Measurements from ENCODE around the gene CKM. TPM values are rescaled to one million over a fixed set of nuclear protein-coding genes. Genes with fewer than 3 reads are reported as not detected.

Gene CKM
- not detected in 2 replicates for total RNA-seq

DNA sequence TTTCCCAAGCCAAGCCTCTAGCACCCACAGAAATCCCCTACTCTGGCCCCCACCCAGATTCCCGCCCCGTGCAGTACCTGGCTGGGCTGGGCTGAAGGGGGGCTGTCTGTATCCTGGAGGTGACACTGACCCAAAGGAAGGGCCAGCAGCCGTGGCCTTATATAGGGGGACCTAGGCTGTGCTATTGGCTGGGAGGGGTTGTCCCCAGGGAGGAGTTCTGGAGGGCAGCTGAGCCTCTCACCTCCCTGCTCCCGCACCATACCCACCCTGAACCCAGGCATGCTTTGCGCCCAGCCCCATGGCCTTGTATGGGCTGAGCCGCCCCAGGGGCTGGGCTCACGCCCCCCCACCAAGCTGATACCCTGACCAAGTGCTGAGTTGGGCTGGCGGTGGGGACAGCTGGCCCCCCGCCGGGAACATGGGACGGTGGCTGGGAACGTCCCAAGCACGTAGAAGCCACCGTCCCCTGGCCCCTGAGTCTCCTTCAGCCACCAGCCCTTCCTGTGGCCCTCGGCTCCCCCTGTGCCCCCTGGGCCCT is at the start of gene CKM:
TSS of gene CKM (minus strand) at position 132 of the 538 bp plus-strand sequence. CDS start 3,162 bp downstream, outside the sequence.

DNA sequence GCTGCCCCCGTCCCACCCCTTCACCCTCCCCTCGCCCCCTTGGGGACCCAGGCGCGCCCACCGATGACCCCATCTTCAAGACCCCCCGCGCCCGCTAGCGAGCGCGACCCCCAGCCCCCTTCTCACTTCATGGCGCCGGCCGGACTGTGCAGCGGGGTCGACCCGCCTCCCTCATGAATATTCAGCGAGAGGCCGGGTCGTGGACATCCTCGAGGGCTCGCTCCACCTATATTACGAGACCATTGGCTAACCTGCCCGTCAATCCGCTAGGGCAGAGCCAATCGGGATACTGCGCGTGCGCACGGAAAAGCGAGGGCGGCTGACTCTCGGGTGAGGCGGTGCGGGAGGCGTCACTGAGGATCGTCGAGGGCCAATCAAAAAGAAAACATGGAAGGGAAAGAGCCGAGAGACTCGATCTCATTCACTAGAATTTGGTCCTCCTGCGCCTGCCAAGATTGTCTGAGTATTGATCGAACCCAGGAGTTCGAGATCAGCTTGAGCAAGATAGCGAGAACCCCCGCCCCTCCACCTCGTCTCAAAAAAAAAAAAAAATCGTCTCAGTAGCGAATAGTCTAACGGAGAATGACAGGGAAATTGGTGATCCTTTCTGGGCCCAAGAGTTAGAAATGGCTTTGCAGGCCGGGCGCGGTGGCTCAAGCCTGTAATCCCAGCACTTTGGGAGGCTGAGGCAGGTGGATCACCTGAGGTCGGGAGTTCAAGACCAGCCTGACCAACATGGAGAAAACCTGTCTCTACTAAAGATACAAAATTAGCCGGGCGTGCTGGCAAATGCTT is 47.9 kb upstream of the CKM start, which contains the start of gene ERCC2:
TSS of gene ERCC2 (minus strand) at position 164 of the 795 bp plus-strand sequence. CDS start at position 131, 33 bp downstream.

DNA sequence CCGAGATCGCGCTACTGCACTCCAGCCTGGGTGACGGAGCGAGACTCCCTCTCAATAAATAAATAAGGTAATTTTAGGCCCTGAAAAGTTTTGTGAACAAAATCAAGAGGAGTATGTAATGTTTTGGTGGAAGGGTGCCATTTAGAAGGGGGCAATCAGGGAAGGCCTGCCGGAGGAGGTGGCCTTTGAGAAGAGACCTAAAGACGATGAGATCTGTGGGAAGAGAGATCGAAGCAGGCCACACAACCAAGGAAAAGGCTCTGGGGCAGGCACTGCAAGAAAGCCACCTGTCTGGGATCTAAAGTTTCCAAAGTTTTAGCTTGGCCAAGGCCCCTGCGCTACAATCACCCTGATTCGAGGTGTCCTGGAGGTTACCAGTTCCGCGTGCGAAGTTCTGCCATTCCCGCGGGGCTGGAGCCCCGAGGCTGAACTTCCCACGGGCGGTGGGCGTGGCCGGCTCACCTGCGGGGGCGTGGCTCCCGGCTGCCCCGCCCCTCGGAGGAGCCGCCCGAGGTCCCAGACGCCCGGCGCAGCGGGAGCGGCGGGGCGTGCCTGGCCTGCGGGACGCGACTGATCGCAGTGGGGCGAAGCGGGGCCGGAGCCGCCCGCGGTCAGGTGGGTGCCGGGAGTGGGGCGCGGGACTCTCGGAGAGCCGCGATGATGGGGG is 17.7 kb upstream of the CKM start, which contains the start of gene KLC3:
TSS of gene KLC3 (plus strand) at position 519 of the 667 bp plus-strand sequence. CDS start 4,792 bp downstream, outside the sequence.

Other genes starting within 250 kb of the CKM start
- 0.98 and 4.7 TPM in 2 replicates for gene ZNF296, start 246.4 kb downstream of the CKM start, total RNA-seq
- gene GEMIN7, start 243.6 kb downstream of the CKM start, total RNA-seq, result 26.5 and 42.6 TPM in 2 replicates
- gene PPP1R37, start 229.7 kb downstream of the CKM start, total RNA-seq, result 36.9 and 41.9 TPM in 2 replicates
- 2.3 and 2.6 TPM in 2 replicates for gene NKPD1, start 161.9 kb downstream of the CKM start, total RNA-seq
- gene TRAPPC6A, start 144.6 kb downstream of the CKM start, total RNA-seq, result 10.2 and 15.7 TPM in 2 replicates
- 11.4 and 13.3 TPM in 2 replicates for gene BLOC1S3, start 144.1 kb downstream of the CKM start, total RNA-seq
- 0.21 and 0.46 TPM in 2 replicates for gene EXOC3L2, start 77.5 kb downstream of the CKM start, total RNA-seq
- 17.9 and 26.0 TPM in 2 replicates for gene MARK4, start 71.6 kb downstream of the CKM start, total RNA-seq
- 50.2 and 51.0 TPM in 2 replicates for gene KLC3, start 17.9 kb upstream of the CKM start, total RNA-seq
- gene ERCC2, start 47.7 kb upstream of the CKM start, total RNA-seq, result 22.2 and 24.0 TPM in 2 replicates
- 64.0 and 90.9 TPM in 2 replicates for gene PPP1R13L, start 82.2 kb upstream of the CKM start, total RNA-seq
- gene POLR1G, start 83.8 kb upstream of the CKM start, total RNA-seq, result 14.9 and 15.9 TPM in 2 replicates
- gene ERCC1, start 101.0 kb upstream of the CKM start, total RNA-seq, result 116 and 129 TPM in 2 replicates
- gene FOSB, start 145.1 kb upstream of the CKM start, total RNA-seq, result 17.5 and 19.0 TPM in 2 replicates
- gene RTN2, start 174.2 kb upstream of the CKM start, total RNA-seq, result 7.1 and 10.5 TPM in 2 replicates
- gene PPM1N, start 175.6 kb upstream of the CKM start, total RNA-seq, result 3.0 and 3.9 TPM in 2 replicates
- 130 and 137 TPM in 2 replicates for gene VASP, start 184.6 kb upstream of the CKM start, total RNA-seq